Transverse colon (tissue), 4 donors: ENCODE measurements around the gene ZNF316.

Source experiments
- EP300 ChIP-seq: sonication (generic); formaldehyde crosslinking; IDR thresholded peaks from one replicate; pipeline ENCODE4 v1.6.1; 2017; ENCODE audit warnings: antibody characterized with exemption, low read depth
- POLR2AphosphoS5 ChIP-seq, 3 donors: sonication (generic); formaldehyde crosslinking; IDR thresholded peaks; one replicate each; pipeline ENCODE4 v1.6.1; 2016; ENCODE audit warnings: antibody characterized with exemption in 3 of 3
- TF ChIP-seq, protein P1 (sequence below), 5 experiments: fragments of 200-600 bp in 3 of 5; fragments of 450-650 bp in 2 of 5; sonication (generic) in 3 of 5; IDR thresholded peaks; 1 replicate in 2 of 5; 2 replicates in 3 of 5; pipeline ENCODE4 v1.5.1; 2016 to 2017; ENCODE audit warnings: antibody characterized with exemption in 5 of 5, inconsistent platforms in 3 of 5, mild to moderate bottlenecking in 2 of 5, moderate library complexity in 1 of 5

DNA sequence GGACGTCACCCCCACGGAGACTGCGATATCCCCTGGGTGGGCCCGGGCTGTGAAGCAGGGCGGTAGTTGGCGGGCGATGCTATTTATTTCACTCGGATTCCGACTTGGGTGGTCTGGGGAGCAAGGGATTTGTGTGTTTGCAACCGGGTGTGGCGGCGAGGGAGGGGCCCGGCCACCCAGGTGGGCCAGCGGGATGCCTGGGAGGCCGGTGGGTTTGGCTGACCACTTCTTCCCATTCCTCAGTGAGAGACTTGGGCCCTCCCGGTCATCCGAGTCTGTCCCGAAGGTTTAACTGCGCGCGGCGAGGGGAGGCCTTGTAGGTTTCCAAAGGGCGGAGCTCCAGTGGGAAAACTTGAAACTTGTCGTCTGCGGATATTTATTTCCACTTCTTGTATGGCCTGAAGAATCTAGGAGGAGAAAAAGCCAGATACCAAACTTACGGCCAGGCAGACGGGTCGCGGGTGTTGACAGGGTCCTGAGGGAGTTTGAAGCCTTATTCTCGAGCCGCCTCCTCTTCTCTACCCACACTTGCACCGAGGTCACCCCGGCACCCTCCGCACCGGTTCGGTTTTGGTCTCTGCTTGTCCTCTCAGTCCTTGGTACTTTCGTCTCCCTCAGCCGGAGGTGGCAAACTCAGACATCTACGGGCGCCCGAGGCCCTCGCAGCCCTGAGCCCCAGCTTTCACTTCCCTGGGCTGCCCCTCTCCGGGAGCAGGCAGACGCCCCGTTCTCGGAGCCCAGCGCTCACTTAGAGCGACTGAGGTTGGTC is 17.9 kb downstream of the ZNF316 start:
- TF ChIP-seq, protein P1, sequence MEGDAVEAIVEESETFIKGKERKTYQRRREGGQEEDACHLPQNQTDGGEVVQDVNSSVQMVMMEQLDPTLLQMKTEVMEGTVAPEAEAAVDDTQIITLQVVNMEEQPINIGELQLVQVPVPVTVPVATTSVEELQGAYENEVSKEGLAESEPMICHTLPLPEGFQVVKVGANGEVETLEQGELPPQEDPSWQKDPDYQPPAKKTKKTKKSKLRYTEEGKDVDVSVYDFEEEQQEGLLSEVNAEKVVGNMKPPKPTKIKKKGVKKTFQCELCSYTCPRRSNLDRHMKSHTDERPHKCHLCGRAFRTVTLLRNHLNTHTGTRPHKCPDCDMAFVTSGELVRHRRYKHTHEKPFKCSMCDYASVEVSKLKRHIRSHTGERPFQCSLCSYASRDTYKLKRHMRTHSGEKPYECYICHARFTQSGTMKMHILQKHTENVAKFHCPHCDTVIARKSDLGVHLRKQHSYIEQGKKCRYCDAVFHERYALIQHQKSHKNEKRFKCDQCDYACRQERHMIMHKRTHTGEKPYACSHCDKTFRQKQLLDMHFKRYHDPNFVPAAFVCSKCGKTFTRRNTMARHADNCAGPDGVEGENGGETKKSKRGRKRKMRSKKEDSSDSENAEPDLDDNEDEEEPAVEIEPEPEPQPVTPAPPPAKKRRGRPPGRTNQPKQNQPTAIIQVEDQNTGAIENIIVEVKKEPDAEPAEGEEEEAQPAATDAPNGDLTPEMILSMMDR (IDR thresholded peaks at IDR 0.05) = no peak
- no peak for TF ChIP-seq EP300
- no peak for TF ChIP-seq POLR2AphosphoS5 (IDR thresholded peaks at IDR 0.05)
